IPS-18c (cell line): Measurements from ENCODE around the gene ROR2.

Experiments
- H3K4me3 ChIP-seq: 2 replicates; pipeline ENCODE4 v1.7.0; 2013; ENCODE audit warnings: low read depth, mild to moderate bottlenecking, low read length, moderate library complexity; ENCODE audit not compliant: insufficient read depth
- H3K9me3 ChIP-seq: one replicate; pipeline ENCODE4 v1.6.1; 2013; ENCODE audit warnings: mild to moderate bottlenecking, low read length, moderate library complexity; ENCODE audit not compliant: control insufficient read depth, insufficient read depth

The ROR2 gene

DNA sequence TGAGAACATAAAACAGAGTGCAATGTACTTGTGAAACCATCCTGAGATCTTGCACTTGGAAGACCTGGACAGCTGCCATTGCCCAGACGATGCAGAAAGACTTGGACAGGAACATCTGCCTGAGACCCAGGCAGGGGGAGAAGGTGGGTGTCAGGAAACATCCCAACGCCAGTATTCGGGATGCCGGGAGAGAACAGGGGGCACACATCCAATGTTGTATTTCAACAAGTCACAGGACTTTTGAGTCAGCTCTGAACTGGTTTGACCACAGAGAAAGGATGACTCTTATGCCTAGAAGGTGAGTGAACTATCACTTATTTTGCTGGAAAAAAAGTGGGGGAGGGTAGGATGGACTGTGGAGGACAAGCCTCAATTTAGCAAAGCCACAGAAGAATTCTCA, 124.6 kb downstream of the ROR2 start:
- no peak overlapping the region for H3K4me3 ChIP-seq
- H3K9me3 ChIP-seq, result no peaks in the 10 kb centered on the region

DNA sequence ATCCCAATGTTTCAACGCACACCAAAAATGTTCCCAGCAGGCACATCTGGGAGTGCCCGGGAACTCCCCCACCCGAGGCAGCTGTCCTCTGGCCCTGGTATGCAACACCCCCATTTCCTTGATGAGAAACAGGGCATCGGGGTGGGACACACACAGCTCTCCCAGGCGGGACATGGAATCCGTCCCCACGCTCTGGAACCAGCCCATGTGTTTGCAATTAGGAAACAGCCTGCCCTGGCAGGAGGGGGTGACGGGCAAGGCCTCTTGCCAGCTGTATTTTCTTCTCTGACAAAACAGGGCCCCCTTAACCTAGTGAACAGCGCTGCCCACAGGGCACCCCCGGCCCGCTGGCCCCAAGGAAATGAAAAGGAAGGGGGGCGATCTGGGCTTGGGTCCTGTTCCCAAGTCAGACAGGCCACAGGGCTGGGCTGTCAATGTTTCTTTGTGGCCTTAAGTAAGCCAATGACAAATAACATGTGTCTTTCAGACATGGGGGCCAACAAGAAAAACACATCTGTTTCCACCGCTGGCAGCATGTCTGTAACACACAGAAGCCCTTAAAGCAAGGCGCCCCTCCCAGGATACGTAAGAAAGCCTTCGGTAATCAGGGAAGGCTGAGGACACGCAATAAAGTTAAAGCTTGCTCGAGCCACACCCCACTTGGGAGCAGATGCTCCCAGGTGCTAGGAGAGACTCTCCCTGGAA, 125.3 kb downstream of the ROR2 start:
- Histone ChIP-seq H3K9me3 (no peaks in the 10 kb centered on the region), H3K4me3 (no peak overlapping the region)

DNA sequence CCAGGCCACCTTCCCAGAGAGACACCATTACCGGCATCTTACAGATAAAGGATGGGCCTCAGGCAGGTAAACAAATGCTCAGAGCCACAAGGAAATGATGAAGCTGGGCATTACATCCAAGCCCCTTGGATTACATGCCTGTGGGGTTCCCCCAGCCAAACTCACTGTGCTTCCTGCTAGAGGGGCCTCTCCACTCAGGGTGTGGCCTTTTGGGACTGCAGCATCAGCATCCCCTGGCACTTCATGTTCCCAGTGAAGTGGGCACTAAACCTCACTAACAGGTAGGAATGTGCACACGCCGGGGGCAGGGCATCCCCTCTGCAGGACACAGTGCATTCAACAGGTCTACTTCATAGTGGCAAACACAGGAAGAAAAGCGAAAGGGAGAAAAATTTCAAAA, 125.9 kb downstream of the ROR2 start:
- Histone ChIP-seq H3K9me3 (no peaks in the 10 kb centered on the region), H3K4me3 (no peak overlapping the region)

DNA sequence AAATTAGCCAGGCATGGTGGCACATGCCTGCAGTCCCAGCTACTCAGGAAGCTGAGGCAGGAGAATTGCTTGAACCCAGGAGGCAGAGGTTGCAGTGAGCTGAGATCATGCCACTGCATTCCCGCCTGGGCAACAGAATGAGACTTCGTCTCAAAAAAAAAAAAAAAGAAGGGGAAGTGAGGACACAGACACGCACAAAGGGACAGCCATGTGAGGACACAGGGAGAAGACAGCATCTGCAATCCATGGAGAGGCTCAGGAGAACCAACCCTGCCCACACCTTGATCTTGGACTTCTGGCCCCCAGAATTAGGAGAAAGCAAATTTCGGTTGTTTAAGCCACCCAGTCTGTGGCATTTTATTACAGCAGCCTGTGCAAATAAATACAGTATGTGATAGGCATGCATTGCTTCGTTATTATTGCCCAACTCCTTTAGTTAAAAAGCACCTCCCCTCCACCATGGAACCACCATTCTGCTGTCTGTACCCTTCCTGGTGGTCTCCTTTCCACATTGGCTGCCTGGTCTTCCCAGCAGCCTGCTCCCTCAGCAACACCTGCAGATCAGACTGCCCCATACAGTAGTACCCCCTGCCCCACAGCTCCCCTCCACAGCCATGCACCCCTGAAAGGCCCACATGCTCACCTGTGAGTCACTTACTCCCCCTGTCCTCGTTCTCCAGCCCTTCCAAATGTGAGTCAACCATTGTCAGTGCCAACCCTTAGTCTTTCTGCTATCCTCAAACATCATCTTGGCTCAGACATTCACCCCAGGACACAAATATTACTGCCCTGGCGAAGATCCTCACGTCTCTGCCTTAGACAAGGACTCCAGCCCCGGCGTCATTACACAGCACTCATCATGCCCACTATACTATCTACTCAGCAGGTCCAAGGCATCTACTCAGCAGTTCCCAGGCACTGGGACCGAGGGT, 128.8 kb downstream of the ROR2 start:
- Histone ChIP-seq H3K4me3 (no peak overlapping the region), H3K9me3 (no peaks in the 10 kb centered on the region)

DNA sequence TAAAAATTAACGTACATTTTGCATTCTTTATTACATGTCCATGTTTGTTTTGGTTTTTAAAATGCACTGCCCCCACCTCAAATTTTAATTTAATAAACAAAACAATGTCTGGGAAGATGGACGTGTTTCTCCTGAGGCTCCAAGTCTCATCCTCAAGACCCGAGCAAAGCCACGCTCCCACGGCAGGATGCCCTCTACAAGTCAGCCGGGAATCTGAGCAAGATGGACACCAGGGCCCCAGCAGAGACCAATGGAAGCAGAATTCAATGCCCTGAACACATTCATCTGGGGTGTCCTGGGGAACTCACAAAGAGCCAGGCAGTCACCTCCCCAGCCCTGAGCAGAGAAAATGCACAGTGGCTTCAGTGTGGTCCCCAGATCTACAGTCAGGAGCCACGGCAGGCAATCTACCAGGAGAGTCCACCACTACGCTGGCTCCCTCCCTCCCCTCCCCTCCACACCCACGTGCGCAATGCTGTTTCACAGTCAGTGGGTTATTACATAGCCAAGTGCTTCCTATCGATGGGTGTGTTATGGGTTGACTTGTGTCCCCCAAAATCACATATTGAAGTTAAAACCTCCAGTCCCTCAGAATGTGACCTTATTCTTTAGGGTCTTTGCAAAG, 129.8 kb downstream of the ROR2 start:
- no peak overlapping the region for H3K4me3 ChIP-seq
- no peaks in the 10 kb centered on the region for H3K9me3 ChIP-seq

DNA sequence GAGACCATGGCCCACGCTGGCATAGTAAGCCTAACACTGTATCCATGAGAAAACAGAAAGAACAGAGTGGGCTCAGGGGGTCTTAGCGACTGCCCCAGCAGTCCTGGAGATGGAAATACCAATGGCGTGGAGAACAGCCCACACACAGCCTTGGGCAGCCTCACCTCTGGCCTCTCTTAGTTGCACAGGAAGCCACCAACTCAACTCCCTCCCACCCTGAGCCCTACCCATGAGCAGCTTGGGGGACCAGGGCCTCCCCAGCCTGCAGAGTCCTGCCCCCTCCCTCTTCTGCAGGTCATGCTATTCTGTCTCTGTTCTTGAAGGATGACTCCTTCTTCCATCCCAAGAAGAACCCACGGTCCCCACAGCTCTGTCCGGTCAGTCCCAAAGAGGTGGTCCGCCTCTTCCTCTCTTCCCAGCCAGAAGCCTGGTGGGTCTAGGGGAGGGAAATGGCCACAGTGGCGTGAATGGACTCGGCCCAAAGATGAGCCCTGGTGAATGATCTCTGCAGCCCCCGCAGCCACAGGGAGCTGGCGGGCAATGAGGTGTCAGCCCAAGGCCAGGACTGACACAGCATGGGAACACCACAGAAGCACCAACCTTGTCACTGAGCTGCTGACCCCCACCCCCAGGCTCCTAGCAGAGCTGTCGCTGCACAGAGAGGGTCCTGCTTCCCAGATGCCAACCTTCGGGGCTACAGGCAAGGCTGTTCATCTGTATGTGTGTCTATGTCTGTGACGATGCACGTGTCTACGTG, 131.2 kb downstream of the ROR2 start:
- H3K9me3 ChIP-seq, result no peaks in the 10 kb centered on the region

DNA sequence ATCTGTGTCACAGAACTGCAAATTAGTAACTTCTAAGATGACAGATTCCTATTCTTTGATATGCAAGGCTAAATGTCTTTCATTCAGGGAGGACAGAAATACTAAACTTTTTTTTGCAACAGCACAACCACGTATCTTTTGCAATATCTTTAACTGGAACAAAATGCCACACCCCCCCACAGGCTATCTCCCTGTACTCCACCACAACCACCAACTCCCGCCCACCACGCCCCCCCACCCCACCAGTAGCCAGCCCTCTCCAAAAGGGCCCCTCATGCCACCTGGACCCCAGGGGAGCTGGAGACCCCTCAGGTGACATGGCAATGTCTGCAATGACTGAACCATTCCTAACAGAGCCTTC, 131.8 kb downstream of the ROR2 start:
- Histone ChIP-seq H3K4me3 (no peak overlapping the region), H3K9me3 (no peaks in the 10 kb centered on the region)

More for the DNA sequence above, 131.2 kb downstream of the ROR2 start:
- no peak overlapping the region for H3K4me3 ChIP-seq

DNA sequence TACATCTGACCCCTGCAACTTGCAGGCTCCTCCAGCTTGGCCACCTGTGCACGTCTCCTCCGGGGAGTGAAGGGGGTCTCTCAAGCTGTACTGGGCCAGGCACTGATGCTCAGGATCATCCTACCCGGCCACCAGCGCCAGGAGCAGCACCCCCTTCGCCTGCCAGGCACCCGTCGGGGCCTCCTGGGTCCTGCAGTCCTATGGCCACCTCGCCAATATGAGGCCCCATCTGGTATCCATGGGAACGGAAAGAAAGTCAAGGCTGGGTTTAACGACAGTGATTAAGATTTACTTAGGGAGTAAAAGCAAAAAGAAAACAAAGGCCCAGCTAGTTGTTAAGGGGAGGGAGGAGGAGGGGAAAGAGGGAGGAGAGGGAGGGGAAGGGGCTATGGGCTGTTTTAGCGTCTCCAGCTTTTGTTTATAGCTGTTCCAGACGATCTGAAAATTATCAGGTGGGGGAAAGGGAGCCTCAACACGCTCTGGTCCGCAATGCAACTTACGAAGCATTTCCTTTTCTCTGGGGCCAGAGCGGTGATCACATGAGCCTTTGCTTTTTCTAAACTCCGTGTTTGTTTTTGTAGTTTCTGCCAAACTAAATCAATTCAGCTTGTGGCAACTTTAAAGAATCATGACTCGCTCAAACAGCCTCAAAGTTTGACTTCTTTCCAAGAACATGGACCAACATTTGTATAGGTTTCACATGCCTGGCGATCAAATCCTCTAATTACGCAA, 132.4 kb downstream of the ROR2 start:
- H3K9me3 ChIP-seq, result no peaks in the 10 kb centered on the region
- H3K4me3 ChIP-seq, result no peak overlapping the region

DNA sequence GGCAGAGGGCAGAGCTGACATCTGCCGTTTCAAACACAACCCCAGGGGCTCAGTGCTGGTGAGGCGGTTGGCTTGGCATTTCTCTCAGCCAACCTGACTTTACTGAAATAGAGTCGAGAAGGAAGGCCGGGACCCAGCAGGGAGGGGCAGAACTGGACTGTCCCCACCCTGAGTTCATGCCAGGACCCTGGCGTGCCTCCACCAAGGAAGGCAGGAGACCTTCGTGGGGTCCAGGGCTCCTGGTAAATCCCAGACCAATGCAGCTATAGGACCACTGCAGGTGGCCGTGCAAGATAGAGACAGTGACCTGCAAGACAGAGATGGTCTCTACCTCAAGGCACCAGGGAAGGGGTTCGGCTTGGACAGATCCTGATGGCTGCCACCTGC, 132.9 kb downstream of the ROR2 start:
- no peaks in the 10 kb centered on the region for H3K9me3 ChIP-seq
- H3K4me3 ChIP-seq, result no peak overlapping the region

DNA sequence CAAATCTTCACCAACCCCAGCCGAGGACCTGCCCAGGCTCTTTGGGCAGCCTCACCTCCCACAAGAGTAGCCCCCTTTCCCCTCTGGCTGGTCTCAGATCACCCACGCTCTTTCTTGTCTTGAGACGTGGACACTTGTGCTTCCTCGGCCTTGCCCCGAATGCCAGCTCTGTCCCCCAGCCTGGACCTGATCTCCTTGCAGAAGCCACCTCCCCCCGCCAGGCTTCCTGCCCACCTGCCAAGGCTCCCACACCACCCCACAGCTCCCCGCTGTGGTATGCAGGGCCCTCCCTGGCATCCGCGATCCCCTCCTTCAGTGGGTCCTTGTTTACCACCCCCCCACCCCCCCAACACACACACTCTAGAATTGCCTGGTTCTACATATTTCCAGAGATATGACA, 133.7 kb downstream of the ROR2 start:
- Histone ChIP-seq H3K4me3 (no peak overlapping the region), H3K9me3 (no peaks in the 10 kb centered on the region)

DNA sequence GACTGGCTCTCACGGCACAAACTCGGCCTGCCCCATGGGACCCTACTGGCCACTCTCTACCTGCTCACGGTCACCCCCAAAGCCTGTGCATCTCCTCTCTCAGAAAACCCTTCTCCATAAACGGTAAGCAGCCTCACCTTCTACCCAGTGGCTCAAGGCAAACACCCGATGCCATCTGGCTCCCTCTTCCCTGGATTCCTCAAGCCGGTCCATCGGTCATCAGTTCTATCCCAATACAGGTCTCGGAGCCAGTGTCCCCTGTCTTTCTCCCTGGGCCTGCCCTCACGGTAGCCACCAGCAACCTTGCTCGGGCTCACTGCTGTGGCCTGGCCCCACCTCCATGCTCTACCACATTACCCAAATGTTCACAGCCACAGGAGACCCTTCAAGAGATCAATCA, 134.1 kb downstream of the ROR2 start:
- Histone ChIP-seq H3K4me3 (no peak overlapping the region), H3K9me3 (no peaks in the 10 kb centered on the region)

DNA sequence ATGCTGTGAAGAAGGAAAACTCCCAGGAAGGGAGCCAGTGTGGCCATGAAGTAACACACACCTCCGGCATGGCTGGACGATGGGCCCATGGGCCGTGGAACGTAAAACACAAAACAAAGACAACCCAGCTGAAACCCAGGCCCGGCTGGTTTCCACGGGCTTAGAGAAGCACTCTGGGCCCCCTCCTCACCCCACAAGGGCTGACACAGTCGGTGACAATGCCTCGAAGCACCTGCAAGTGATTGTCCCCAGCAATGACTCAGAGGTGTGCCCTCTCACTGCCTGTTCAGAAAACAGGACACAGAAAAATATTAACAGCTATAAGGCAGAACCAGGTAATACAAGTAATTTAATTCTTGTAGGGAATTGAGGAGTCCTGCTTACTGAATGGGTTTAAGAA, 135.3 kb downstream of the ROR2 start:
- H3K4me3 ChIP-seq, result no peak overlapping the region

DNA sequence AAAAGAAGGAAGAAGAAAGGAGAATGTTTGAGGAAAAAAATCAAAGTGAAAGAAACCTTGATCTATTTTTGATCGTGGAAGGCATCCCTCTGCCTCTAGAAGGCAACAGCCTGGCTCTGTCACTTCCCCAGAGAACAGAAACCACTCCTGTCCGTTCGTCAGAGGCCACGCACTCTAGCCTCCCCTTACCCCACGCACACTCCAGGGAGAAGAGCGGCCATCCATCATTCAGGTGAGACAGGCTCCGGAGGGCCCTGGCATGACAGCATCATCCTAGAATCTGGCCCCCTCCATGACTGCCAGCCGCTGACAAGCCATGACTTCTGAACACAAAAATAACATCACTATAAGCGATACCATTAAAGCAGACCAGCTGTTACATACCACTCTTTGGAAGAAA, 135.8 kb downstream of the ROR2 start:
- H3K9me3 ChIP-seq, result peaks cover under 1% of the 10 kb centered on the region
- H3K4me3 ChIP-seq, result no peak overlapping the region

More for the DNA sequence above, 135.3 kb downstream of the ROR2 start:
- H3K9me3 ChIP-seq, result no peaks in the 10 kb centered on the region

DNA sequence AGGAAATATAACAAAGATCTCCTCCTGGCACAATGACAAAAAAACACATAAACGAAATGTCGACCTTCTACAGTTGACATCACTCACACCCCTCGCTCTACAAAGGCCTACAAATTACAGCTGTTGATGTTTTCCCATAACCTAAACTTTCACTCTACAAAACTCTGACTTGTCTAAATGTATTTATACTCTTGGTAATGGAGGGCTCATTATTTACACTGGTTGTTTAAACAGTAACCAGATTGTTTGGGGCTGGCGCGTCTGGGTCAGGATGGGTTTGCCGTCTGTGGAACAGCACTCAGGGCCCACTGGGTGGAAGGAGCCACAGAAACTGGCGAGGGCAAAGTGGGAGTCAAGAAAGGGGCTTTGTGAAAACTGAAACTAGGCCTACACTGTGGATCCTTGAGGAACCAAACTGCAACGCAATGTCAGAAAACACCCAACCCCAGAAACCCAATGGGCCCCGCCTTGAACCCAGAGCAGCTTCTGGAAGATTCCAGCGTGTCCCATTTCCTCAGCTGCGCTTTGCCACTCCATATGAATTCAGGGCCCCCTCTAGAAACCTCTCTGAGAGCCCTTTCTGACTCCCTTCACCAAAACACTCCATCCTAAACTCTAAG, 136.7 kb downstream of the ROR2 start:
- Histone ChIP-seq H3K4me3 (no peak overlapping the region), H3K9me3 (peaks cover 2% of the 10 kb centered on the region)

DNA sequence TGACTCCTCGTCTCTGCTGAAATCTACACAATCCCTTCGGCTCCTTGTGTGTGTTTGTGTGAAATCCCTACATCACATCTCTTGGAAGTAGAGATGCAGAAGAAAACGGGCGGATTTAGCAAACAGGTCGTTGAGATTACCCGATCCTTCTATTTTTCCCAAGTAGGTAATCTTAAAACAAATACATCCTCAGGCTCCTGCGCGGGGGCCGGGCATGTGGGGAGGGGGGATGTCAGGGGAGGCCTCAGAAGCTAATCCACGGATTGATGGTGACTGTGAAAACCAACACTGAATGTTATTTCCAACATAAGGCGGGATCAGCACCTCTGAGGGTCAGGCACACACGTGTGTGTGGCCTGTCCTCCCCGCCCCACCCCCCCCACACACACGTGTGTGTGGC, 137.8 kb downstream of the ROR2 start:
- peaks cover 2% of the 10 kb centered on the region for H3K9me3 ChIP-seq
- no peak overlapping the region for H3K4me3 ChIP-seq

DNA sequence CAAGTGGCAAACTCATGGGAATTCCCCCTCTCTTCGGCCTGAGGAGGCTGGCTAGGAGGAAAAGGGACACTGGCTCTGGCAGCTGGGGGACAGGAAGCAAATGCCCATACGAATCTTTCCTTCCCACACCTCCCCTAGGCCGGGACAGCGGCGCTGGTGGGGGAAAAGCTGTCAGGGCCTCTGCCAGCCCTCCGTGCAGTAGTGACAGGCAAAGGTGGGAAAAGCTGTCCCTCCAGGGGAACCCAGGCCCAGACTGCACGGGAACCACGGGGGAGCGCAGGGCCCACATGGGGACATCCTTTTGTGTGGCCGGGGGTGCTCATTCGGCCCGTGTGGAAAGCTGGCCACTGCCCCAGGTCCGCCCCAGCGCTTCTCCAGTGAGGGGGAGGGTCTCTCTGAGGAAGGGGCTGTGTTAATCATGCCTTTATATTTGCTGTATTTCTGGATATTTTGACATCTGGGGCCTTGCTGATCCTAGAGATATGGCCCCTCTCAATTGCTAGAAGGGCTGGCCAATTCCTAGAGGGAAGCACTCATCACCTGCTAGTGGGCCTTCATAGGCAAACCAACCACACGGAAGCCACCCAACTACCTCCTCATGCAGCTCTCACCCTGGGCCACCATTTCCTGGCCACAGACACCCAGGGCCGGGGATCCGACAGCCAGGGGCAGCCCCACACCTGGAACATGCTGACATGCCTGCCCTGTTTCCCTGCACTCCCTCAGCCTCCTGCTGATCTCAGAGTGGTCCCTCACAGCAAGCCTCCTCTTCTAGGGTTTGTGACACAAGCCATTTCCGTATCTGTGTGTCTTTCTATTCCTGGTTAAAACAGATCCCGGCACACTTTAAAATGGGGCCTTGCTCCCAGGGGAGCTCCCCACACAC, 138.8 kb downstream of the ROR2 start:
- Histone ChIP-seq H3K4me3 (no peak overlapping the region), H3K9me3 (peaks cover 2% of the 10 kb centered on the region)
